ENCODE data around the gene B4GALT3.

- TF ChIP-seq, protein P1, sequence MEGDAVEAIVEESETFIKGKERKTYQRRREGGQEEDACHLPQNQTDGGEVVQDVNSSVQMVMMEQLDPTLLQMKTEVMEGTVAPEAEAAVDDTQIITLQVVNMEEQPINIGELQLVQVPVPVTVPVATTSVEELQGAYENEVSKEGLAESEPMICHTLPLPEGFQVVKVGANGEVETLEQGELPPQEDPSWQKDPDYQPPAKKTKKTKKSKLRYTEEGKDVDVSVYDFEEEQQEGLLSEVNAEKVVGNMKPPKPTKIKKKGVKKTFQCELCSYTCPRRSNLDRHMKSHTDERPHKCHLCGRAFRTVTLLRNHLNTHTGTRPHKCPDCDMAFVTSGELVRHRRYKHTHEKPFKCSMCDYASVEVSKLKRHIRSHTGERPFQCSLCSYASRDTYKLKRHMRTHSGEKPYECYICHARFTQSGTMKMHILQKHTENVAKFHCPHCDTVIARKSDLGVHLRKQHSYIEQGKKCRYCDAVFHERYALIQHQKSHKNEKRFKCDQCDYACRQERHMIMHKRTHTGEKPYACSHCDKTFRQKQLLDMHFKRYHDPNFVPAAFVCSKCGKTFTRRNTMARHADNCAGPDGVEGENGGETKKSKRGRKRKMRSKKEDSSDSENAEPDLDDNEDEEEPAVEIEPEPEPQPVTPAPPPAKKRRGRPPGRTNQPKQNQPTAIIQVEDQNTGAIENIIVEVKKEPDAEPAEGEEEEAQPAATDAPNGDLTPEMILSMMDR (IDR thresholded peaks at IDR 0.05), result no peak
- TF ChIP-seq EZH2 (IDR thresholded peaks at IDR 0.05) (no peak), EZH2phosphoT487 (IDR thresholded peaks at IDR 0.05) (no peak)
Observed at GRCh38 chr1:161196521-161197451, 19.5 kb upstream of the B4GALT3 start.

All from neural progenitor cell (in vitro differentiated cells).